GM21423 (cell line): Measurements from ENCODE around the gene EFCAB6.

Experiments used
- ATAC-seq: cut with Tn5 transposase; IDR thresholded peaks from one replicate; pipeline ENCODE4 v1.9.1; 2021; ENCODE audit warnings: mild to moderate bottlenecking, moderate library complexity; ENCODE audit not compliant: unreplicated experiment

Gene EFCAB6

DNA sequence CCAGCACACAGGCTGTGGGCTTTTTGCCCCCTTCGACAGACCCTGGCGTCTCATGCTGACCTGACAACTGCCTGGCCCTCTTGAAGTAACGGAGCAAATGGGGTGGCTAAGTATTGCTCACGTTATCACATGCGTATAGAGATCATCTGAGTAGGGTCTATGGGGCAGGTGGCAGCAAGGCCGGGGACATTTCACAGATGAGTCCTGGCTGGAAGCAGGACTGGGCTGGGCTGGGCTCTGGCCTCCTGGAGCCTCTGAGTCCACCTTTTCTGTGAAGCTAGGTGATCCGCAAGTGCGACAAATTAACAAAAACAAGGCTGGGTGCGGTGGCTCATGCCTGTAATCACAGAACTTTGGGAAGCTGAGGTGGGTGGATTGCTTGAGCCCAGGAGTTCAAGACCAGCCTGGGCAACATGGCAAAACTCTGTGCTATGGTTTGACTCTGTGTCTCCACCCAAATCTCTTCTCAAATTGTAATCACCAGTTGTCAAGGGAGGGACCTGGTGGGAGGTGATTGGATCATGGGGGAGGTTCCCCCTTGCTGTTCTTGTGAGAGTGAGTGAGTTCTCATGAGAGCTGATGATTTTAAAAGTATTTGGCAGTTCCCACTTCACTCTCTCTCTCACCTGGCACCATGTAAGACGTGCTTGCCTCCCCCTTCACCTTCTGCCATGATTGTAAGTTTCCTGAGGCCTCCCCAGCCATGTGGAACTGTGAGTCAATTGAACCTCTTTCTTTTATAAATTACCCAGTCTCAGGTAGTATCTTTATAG is 278.3 kb downstream of the EFCAB6 start:
- no peak for ATAC-seq

DNA sequence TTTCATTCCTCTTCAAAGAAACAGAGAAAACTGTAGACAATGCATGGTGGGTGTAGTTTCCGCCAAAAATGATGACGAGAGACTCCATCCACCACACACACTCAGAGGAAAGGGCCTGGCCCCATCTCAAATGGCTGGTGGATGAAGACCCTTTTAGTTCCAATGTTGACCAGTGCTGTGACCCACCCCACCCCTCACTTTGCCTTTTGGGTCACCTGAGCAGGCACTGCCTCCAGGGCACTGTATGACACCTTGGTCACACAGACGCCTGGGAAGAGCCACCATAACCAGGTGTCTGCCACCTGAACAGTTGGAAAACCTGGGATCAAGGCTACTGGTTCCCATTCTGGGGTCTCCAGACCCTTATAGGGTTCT is 279.0 kb downstream of the EFCAB6 start:
- no peak for ATAC-seq

DNA sequence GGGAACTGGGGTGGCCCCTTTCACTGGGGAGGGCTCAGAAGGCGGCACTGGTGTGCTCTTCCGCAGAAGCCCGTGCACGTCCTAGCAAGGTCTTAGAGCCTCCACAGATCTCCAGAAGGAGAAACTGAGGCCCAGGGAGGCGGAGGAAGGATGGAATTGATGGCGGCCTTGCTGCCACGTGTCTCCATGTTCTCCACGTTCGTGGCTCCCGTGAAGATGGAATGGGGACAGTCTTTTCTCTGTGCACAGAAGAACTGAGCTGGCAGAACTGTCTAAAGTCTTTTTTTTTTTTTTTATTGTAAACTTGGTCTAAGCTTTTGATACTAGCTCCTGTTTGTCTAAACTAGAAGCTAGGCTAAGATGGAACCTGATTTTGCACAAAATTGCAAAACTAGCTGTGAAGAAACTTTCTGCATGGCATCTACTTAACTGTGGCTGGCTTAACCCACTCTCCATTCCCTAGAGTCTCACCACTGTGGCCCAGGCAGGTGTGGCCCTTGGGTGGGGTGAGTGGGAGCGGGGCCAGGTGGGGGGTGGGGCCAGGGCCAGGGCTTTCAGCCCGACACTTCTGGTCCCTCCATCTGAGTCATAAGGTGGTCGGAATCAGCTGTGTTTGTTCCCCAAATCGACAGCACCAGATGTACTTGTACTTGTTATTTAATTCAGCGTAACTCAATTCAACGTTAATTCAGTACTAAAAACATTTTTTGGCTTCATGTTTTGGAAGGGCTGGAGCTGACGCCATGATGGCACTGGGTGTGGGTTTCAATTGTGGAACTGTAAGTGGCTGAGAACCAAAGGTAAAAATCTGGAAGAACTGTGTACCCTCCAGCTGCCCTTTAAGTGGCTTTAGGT is 279.6 kb downstream of the EFCAB6 start:
- no peak for ATAC-seq

DNA sequence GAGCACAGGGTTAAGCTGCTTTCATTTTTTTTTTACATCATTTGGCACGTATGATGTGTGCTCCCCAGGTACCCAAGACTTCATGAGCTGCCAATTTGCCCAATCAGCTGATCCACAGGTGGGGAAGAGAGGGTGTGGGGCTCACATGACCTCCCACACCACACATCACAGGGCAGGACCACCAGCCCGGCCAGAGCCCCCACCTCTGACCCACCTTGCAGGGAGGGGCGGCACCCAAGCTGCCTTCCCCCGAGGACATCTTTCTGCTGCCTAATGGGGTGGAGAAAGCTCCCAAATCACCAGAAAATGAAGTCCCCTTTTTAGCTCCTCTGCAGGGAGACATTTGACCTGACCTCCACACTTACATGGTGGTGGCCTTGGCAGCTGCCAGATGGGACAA is 280.5 kb downstream of the EFCAB6 start:
- no peak for ATAC-seq

DNA sequence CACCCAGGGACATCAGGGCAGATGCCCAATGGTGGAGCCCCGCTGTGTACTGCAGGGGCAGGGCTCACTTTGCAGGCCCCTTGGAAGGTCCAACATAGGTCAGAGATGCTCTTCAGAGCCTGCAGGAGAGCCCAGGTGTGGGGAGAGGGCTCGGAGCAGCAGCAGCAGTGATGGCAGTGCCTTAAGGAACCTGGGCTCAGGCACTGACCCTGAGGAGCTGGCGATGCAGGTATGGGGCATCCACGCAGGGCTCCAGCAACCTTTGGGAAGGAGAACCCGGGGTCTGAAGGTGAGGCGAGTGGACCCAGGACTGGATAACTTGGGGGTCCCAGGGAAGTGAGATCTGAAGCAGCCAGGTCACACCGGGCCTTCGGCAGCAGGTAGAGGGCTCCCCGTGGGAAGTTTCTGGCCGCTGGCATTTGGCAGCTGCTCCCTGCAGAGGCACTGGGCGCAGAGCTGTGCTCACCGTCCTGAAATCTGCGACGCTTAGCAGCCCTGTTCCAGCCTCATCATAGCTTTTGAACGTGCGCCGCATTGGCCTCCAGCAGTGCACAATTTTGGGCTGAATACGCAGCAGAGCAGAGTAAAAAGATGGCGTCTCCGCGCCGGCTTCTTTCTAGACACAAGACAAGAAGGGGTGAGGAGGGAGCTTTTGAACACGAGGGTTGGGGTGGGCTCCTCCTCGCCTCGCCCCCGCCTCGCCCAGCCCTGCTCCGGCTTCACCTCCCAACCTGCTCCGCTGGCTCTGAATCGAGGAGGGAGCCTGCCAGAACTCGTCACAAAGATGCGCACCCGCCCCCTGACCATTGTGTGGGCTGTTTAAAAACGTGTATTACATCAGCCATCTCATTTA is 281.5 kb downstream of the EFCAB6 start:
- ATAC-seq: no peak

DNA sequence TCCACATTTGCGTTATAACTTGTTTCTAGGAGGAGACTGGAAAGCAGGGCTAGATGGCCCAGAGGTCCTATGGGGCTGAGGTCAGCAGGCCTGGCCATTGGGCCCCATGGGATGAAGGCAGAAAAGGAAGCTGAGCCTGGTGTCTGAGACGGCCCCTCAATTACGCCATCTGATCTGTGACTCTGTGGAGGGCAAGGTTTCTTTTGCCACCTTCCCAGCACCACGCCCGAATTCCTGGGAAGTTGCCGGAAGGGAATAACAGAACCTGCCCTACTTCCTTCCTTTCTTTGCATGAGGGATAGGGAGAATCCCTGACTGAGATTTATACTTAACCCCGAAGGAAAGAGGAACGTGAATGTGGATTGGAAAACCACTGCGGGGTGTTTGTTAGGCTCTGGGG is 282.2 kb downstream of the EFCAB6 start:
- ATAC-seq: no peak

DNA sequence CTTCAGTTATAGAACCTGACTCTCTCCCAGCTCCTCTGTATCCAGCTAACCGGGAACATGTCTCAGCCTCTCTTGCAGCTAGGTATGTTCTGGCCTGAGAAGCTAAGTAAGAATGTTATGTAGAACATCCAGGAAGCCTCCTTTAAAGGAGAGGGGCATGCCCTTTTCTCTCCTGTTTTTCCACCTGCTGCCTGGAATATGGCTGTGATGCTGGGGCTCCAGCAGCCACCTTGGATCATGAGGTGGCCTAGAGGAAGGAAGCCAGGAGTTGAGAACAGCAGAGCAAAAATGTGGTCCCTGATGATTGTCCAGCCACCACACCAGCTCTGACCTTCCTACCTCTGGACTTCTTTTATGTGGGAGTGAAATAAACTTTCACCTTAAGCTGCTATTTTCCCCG is 282.6 kb downstream of the EFCAB6 start:
- no peak for ATAC-seq

DNA sequence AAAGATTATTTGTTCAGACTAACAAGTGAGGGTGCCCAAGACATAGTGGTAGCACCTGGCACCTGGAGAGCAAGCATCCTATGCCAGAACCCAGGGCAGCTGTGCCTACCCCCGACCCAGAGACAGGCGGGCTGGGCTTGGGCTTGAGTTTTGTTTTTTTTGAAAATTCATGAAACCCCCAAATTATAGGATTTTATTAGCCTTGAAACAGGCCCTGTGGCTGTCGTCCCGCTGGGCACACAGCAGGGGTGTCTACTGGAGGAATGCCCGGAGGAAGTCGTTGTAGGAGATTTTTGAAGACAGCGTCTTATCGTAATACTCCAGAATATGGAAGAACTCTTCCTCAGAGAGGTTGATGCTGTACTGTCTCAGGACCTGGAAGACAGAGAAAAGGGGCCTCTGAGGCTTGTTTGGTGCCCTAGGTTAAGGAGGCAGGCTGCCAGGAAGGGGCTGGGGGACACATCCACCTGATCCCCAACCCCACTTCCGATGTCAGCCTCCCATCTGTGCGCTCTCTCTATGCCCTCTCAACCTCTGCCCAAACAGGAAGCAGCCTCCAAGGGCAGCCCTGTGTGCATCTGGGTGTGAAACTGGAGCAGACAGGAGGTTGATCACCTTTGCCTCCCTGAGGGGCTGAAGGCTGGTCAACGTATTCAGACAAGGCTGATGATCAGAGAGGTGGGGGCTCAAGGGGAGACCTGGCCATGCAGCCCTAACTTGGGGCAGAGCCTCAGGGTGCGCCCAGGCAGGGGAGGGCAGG is 283.3 kb downstream of the EFCAB6 start:
- no peak for ATAC-seq

DNA sequence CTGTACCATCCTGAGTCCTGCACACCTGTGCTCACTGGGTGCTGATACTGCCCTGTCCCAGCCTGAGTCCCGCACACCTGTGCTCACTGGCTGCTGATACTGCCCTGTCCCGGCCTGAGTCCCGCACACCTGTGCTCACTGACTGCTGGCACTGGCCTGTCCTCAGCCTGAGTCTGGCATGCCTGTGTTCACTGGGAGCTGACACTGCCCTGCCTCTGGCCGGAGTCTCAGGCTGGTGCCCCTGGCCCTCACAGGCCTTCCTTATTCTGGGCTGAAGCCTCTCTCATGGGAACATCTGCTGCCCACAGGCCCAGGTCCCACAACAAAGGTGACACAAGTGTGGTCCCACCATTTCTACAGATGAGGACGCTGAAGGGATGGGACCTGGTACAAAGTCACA is 285.2 kb downstream of the EFCAB6 start:
- no peak for ATAC-seq

DNA sequence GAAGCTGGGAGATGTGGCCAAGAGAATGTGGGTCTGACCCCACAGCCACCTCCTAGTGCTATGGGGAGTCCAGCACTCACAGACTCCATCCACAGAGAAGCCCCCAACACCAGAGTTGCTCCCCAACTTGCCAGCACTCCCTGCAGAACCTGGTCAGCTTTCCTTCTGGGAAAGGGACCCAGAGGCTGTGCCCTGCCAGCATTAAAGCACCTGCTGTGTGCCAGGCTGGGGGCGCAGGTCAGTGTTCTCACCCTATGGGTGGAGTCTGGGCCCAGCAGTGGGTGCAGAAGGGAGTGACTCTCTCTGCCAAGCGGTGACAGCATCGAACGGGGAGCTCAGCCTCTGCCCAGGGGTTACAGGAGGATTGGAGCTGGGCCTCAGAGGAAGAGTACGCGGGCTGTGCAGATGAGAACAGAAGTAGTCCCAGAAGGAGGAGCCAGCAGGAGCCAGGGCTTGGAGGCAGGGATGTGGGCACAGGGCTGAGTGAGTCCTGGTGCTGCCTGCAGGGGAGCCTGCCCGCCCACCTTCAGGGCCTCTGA is 285.9 kb downstream of the EFCAB6 start:
- no peak for ATAC-seq

DNA sequence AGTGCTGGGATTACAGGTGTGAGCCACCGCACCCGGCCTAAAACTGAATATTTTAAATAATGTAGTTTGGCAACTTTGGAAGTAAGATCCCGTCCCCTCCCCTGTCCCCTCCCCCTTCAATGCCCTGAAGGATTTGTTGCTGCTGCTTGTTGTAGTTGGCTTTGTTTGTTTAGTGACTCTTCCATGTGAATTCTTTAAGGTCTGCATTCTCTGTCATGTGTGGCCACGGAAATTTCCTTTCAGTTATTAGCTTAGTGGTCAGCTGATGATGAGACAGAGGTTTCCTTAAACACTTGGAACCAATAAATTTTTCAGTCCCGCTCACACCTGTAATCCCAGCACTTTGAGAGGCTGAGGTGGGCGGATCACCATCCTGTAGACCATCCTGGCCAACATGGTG is 290.4 kb downstream of the EFCAB6 start:
- no peak for ATAC-seq

DNA sequence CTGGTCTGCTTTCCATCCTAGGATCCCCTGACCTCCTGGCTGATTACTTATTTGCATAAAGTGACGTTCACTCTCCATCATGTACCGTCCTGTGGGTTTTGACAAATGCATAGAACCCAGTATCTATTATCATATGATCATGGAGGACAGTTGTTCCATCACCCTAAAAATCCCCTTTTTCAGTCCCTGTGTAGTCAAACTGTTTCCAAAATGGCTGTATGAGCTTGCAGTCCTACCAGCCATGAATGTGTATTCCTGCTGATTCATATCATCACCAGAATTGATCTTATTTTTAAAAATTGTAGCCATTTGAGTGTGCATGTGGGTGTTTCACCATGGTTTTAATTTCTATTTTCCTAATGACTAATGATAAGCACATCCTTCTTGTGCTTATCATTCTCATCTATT is 291.5 kb downstream of the EFCAB6 start:
- ATAC-seq: no peak

DNA sequence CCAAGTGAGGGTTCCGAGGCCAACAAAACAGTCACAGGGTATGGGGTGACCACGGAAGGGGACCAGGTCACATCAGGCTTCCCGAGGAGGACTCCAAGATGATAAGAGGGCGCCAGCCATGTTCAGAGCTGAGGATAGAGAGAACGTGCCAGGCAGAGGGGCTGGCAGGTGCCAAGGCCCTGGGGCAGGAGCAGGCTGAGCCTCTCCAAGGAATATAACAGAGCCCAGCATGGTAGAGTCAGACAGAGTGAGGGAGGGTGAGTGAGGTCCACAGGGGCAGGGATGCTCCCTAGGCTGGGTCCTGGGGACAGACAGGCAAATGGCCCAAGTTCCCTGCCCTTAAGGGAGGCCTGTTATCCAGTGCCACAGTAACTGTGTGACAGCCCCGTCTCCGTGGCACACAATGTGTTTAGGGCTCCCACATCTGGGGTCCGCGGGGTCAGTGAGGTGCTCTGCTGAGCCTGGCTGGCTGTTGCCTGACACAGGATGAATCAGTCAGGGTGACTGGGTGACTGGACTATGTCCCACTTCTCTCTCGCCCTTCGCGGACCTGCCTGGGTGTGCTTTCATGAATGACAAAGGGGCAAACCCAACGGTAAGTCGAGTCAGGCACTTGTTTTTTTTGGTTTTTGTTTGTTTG is 295.0 kb downstream of the EFCAB6 start:
- no peak for ATAC-seq

DNA sequence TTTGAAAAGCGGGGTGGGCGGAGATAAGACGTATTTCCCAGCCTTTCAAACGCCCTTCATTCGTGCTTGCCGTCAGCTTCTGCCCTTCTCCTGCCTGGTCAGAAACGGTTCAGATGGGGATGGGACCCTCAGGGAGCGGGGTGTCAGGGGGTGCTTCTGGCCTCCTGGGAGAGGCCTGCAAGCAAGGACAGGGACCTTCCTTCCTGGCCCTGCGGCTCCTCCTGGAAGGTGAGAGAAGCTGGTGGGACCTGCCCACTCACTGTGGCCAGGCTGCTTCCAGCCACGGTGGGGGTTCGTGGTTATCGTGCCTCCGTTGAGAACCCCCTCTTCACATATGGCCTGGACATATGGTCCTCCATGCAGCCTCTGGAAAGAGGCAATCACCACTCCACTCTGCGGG is 295.7 kb downstream of the EFCAB6 start:
- ATAC-seq: no peak

DNA sequence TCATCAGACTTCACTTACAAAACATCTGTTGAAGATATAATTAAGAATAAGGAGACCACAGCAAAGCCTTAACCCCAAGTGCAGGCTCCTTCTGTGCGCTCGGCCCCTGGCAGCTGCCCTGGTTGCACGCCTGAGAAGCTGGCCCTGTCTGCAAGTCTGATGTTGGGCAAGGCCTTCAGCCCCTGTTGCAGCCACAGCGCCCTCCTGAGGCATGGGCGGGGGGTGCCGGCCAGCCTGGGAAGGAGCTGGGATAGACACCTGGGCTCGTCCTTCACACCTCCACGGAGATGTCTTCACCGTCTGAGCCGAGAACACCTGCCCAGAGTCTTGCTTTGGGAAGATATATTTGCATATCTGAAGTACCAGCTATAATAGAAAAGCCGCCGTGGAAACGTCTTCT is 296.2 kb downstream of the EFCAB6 start:
- ATAC-seq: no peak

DNA sequence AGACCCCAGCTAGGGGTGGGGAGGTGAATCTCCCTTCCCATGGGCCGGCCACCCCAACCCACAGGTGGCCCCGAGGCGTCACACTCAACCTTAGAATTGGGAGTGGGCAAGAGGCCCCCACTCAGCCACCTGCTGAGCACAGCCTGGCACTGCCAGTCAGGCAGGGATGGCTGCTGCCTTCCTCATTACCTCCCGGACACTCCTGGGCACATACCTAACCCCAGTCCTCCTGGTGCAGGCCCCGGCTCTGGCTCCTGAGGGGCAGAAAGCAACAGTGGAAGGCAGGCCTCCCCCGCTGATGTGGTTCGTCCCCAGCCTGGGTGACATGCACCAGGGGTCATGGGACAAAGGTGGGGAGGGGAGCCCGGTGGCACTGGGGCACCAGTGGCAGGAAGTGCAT is 296.7 kb downstream of the EFCAB6 start:
- no peak for ATAC-seq

DNA sequence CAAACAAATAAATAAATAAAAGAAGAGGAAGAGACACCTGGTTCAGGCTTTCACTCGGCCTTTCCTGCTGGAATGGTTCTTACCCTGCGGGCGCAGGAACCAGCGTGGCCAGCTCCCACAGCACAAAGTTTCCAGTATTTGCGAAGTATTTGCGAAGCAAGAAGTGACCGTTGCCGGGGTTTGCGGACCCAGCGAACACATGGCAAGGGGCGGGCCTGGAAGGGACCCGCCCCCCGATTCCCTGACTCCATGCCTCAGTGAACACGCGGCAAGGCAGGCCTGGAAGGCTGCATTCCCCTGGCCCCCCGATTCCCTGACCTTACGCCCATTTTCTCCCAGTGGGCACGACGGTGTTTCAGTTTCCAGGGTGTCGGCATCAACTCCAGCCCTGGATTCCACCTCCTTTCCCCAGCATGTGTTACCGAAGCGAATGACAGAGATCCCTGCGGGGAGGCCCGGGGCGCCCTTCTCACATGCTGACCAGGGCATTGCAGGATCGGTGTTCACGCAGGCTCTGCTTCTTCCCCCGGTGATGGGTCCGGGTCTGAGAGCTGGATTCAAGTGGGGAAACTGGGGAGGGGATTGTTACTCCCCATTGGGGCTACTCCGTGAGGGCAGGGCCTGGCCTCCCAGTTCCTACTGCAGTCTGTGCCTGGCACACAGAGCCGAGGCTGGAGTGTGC is 297.5 kb downstream of the EFCAB6 start:
- no peak for ATAC-seq

DNA sequence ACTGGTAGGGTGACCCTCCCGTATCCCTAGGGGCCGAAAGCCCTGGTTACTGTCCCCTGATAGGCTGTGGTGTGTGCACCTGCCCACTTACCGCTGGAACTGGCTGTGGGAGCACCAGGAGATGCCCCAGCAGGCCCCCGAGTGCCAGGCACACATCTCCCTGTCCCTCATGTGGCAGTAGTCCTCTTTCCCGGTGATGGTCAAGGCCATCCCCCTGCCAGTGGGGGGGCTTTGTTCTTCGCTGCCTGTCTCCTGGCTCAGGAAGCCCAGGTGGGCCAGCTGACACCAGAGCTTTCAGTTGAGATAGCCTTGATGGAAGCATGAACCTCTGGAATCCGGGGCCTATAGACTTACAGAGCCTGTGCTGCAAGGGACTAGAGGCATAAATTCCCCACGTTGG is 299.8 kb downstream of the EFCAB6 start:
- ATAC-seq: no peak

DNA sequence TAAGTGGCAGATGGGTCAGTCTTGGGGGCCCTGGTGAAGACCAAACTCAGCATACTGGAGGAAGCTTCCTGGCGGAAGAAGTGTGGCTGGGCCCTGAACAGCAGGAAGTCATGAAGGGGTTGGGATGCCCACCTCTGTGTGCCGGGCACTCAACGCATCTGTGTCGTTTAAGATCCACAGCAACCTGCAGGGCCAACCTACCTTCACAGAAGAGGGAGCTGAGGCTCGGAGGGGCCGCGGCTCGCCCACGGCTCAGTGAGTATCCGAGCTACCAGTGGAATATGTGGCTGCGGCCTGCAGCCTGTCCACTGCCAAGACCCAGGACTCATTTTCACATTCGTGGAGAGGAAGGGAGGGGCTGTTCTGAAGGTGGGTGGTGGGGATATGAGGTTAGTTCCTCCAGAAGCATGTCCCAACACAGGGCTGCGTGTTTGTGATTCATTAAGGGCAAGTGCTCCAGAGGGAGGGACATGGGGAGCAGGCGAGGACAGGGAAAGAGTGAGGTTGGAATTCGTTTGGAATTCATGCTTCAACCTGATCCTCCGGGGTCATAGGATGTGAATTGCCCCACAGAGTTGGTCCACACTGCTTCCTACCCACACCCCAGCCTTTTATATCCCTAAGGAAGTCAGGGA is 300.7 kb downstream of the EFCAB6 start:
- no peak for ATAC-seq
